DOHH2 (cell line): ENCODE results near the gene AGBL5.
"Not testable (repeated sequence)": the region's sequence is repeated elsewhere in the genome, so short reads cannot be mapped to it uniquely, and the experiment has no call there.

Experiments
- CTCF ChIP-seq: fragments of 200-600 bp; sonication (generic); IDR thresholded peaks from one replicate; pipeline ENCODE4 v1.5.1; 2014; ENCODE audit warnings: antibody characterized with exemption, mild to moderate bottlenecking, low read depth, low read length; ENCODE audit not compliant: poor library complexity, severe bottlenecking
- EZH2phosphoT487 ChIP-seq: fragments of 200-600 bp; sonication (generic); IDR thresholded peaks from 2 replicates; pipeline ENCODE4 v1.6.1; 2017; ENCODE audit warnings: borderline replicate concordance, mild to moderate bottlenecking, antibody characterized with exemption, low read length, moderate library complexity, mixed read lengths

DNA sequence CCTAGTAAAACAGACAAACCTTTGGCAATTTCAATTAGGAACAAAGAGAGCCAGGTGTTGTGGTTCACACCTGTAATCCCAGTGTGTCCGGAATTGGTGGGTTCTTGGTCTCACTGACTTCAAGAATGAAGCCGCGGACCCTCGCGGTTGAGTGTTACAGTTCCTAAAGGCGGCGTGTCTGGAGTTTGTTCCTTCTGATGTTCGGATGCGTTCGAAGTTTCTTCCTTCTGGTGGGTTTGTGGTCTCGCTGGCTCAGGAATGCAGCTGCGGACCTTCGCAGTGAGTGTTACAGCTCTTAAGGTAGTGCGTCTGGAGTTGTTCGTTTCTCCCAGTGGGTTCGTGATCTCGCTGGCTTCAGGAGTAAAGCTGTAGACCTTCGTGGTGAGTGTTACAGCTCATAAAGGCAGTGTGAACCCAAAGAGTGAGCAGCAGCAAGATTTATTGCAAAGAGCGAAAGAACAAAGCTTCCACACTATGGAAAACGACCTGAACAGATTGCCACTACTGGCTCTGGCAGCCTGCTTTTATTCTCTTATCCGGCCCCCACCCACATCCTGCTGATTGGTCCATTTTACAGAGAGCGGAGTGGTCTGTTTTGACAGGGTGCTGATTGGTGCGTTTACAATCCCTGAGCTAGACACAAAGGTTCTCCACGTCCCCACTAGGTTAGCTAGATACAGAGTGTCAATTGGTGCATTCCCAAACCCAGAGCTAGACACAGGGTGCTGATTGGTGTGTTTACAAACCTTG, 59.3 kb downstream of the AGBL5 start:
- TF ChIP-seq CTCF, EZH2phosphoT487: not testable (repeated sequence)
